ENCODE results near the gene USH2A. TPM values are rescaled to one million over a fixed set of nuclear protein-coding genes. Genes with fewer than 3 reads are reported as not detected.
A peak's percentile ranks its signal among the peaks of the same experiment; 100 is the strongest.

Gene USH2A
- total and polyA plus RNA-seq, 4 donors, result 0.09 to 0.39 (median 0.15) TPM

DNA sequence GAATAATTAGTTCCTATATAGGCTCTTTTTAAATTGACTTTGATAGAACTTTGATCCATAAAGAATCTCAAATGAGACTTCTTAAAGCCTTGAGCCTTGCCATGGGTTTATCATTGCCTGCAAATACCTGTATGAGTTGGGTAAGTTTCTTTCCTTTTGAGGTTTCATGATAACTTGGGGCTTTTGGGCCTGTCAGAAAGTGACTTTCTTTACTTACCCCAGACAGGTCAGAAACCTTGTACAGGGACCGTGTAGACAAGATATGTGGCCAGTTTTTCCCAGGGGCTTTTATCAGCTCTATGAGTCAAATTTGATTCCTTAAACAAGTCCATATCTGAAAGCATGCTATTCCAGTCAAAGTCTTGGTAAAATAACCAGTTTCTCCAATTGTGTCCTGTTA, 838.9 kb downstream of the USH2A start:
- H3K9me3 ChIP-seq (ENCODE audit: control insufficient read depth, insufficient read depth, low read length), result no peaks in the 10 kb centered on the region
- no peaks in the 10 kb centered on the region for H3K27me3 ChIP-seq (ENCODE audit: control insufficient read depth, insufficient read depth, low read length)
- no peak for DNase-seq (ENCODE audit: low read depth in 4 of 6, low spot score in 6 of 6)
- H3K4me1 ChIP-seq (ENCODE audit: control insufficient read depth, insufficient read depth, low read length), result no peaks in the 10 kb centered on the region
- 100% methylated on average over 1 of the region's 1 CpG for WGBS (ENCODE audit: insufficient coverage)
- H3K4me3 ChIP-seq (ENCODE audit: low read depth, low read length), result no peak overlapping the region
- peaks cover 8% of the 10 kb centered on the region for H3K36me3 ChIP-seq (ENCODE audit: control insufficient read depth, insufficient read depth, low read length)
- no peak overlapping the region for H3K27ac ChIP-seq (ENCODE audit: low read depth, low read length)

DNA sequence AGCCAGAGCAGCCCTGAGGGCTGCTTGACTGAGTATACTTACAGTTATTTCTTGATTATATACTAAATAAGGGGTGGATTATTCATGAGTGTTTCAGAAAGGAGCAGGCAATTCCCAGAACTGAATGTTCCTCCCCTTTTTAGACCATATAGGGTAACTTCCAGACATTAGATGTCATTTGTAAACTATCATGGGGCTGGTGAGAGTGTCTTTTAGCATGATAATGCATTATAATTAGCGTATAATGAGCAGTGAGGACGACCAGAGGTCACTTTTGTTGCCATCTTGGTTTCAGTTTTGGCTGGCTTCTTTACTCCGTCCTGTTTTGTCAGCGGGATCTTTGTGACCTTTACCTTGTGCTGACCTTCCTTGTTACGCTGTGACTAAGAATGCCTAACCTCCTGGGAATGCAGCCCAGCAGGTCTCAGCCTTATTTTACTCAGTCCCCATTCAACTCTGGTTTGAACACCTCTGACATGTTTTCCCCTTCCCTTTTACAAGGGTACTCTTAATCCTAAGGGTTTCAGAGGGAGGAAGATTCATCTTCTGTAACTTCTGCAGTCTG, 840.0 kb downstream of the USH2A start:
- DNase-seq (ENCODE audit: low read depth in 4 of 6, low spot score in 6 of 6), result no peak
- Histone ChIP-seq H3K4me3 (ENCODE audit: low read depth, low read length) (no peak overlapping the region), H3K4me1 (ENCODE audit: control insufficient read depth, insufficient read depth, low read length) (no peaks in the 10 kb centered on the region), H3K9me3 (ENCODE audit: control insufficient read depth, insufficient read depth, low read length) (no peaks in the 10 kb centered on the region), H3K27ac (ENCODE audit: low read depth, low read length) (no peak overlapping the region), H3K27me3 (ENCODE audit: control insufficient read depth, insufficient read depth, low read length) (no peaks in the 10 kb centered on the region), H3K36me3 (ENCODE audit: control insufficient read depth, insufficient read depth, low read length) (peaks cover 10% of the 10 kb centered on the region)
- 59% methylated on average over 5 of the region's 5 CpGs for WGBS (ENCODE audit: insufficient coverage)

DNA sequence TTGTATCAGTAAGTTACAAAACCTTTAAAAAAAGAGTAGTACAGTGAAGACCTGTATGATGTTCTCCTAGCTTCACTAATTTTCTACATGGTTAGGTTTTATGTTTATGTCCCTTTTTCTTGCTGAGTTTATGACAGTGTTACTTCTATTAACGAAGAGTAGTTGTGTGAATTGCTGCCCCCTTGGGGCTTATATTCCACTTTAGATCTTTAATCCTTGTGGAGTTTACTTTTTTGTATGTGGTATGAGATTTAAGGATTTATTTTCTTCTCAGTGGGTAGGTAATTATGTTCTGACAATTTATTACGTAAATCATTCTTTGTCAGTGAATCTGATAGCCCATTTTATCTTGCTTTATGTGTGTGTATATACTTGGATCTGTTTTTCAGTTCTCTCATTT, 841.4 kb downstream of the USH2A start:
- H3K4me3 ChIP-seq (ENCODE audit: low read depth, low read length), result no peak overlapping the region
- no peaks in the 10 kb centered on the region for H3K27me3 ChIP-seq (ENCODE audit: control insufficient read depth, insufficient read depth, low read length)
- peaks cover 10% of the 10 kb centered on the region for H3K36me3 ChIP-seq (ENCODE audit: control insufficient read depth, insufficient read depth, low read length)
- H3K9me3 ChIP-seq (ENCODE audit: control insufficient read depth, insufficient read depth, low read length), result no peaks in the 10 kb centered on the region
- no peaks in the 10 kb centered on the region for H3K4me1 ChIP-seq (ENCODE audit: control insufficient read depth, insufficient read depth, low read length)
- WGBS (ENCODE audit: insufficient coverage), result no CpG with 5 or more reads among the region's 2 CpGs
- no peak overlapping the region for H3K27ac ChIP-seq (ENCODE audit: low read depth, low read length)
- peak in 2 of 6 donors; percentile 17 to 88 for DNase-seq (ENCODE audit: low read depth in 4 of 6, low spot score in 6 of 6)

Small RNAs within 50 kb of the gene (small RNA-seq; reads per million reads assigned to genes)
- gene MRPS18BP1 (ENCODE audit: low replicate concordance), result not detected
- gene RF00108 (ENCODE audit: low replicate concordance), result 8.6 reads per million, percentile 96 among the genes with 10 or more reads in this experiment
